Lower lobe of right lung (tissue), 2 donors: ENCODE data around the gene VPS18. TPM values are rescaled to one million over a fixed set of nuclear protein-coding genes. Genes with fewer than 3 reads are reported as not detected.
A peak's percentile ranks its signal among the peaks of the same experiment; 100 is the strongest.

ENCODE experiments used
- ATAC-seq, 2 donors: fragments of 200-7000 bp; cut with Tn5 transposase; one replicate each; pipeline ENCODE4 v1.9.1; 2020 to 2022; ENCODE audit warnings: mild to moderate bottlenecking in 2 of 2, moderate library complexity in 2 of 2
- DNase-seq: peaks from one replicate; pipeline ENCODE4 v3.0.0-alpha.2; 2020
- H3K27ac ChIP-seq: fragments of 200-600 bp; one replicate; pipeline ENCODE4 v1.8.0; 2022
- H3K27me3 ChIP-seq: fragments of 200-600 bp; one replicate; pipeline ENCODE4 v1.8.0; 2022; ENCODE audit warnings: low read depth
- H3K36me3 ChIP-seq: fragments of 200-600 bp; one replicate; pipeline ENCODE4 v1.8.0; 2022; ENCODE audit warnings: mild to moderate bottlenecking
- H3K4me1 ChIP-seq: fragments of 200-600 bp; one replicate; pipeline ENCODE4 v1.8.0; 2022
- H3K4me3 ChIP-seq: fragments of 200-600 bp; one replicate; pipeline ENCODE4 v1.8.0; 2022; ENCODE audit warnings: mild to moderate bottlenecking
- H3K9me3 ChIP-seq: fragments of 200-600 bp; one replicate; pipeline ENCODE4 v1.8.0; 2022
- CTCF ChIP-seq: fragments of 200-600 bp; IDR thresholded peaks from one replicate; pipeline ENCODE4 v1.8.0; 2022; ENCODE audit warnings: antibody characterized with exemption, mild to moderate bottlenecking
- intact Hi-C: fragments of 100-400 bp; cut with DNase I; formaldehyde crosslinking; loops from one replicate; pipeline ENCODE4 v1.11.0; 2022
- total RNA-seq: library from RNA; stranded (reverse); fragmentation: NEBNext Ultra II Directional; extraction: Animal tissue kit (Norgen Biotek cat#: 25700); gene quantifications from one replicate; pipeline ENCODE4 v1.2.1, GENCODE V29; 2021
- donor health status: DM: no; HTN: yes; CAD: no; lungs with severe emphysema.

The VPS18 gene
- total RNA-seq, 1 donor from 2014 or later, result 24.0 TPM

- no peaks in the 10 kb centered on the region for H3K9me3 ChIP-seq
- H3K27ac ChIP-seq, result no peak overlapping the region
- DNase-seq (no peak), ATAC-seq (no peak)
- TF ChIP-seq CTCF, result no peak
- H3K4me1 ChIP-seq, result peaks cover 18% of the 10 kb centered on the region
- no peaks in the 10 kb centered on the region for H3K27me3 ChIP-seq
- peaks cover 59% of the 10 kb centered on the region for H3K36me3 ChIP-seq
- H3K4me3 ChIP-seq, result no peak overlapping the region
- intact Hi-C loops, result no loop called here
Observed at GRCh38 chr15:40854161-40854560, 40.1 kb upstream of the VPS18 start.

- DNase-seq (no peak), ATAC-seq (no peak)
- H3K4me3 ChIP-seq, result no peak overlapping the region
- H3K9me3 ChIP-seq, result no peaks in the 10 kb centered on the region
- H3K4me1 ChIP-seq, result peaks cover 23% of the 10 kb centered on the region
- no peak overlapping the region for H3K27ac ChIP-seq
- H3K27me3 ChIP-seq, result no peaks in the 10 kb centered on the region
- intact Hi-C loops, result no loop called here
- peaks cover 49% of the 10 kb centered on the region for H3K36me3 ChIP-seq
- TF ChIP-seq CTCF, result no peak
Observed at GRCh38 chr15:40855706-40856234, 38.5 kb upstream of the VPS18 start.

GRCh38 chr15:40856746-40857145 lies 37.5 kb upstream of the VPS18 start:
- Histone ChIP-seq H3K4me3 (no peak overlapping the region), H3K4me1 (peaks cover 23% of the 10 kb centered on the region), H3K36me3 (peaks cover 45% of the 10 kb centered on the region), H3K27me3 (no peaks in the 10 kb centered on the region), H3K27ac (no peak overlapping the region), H3K9me3 (no peaks in the 10 kb centered on the region)
- no peak for ATAC-seq
- no peak for DNase-seq
- intact Hi-C loops, result no loop called here
- TF ChIP-seq CTCF, result no peak

GRCh38 chr15:40857601-40858341 lies 36.5 kb upstream of the VPS18 start:
- Histone ChIP-seq H3K4me3 (no peak overlapping the region), H3K9me3 (no peaks in the 10 kb centered on the region), H3K27ac (no peak overlapping the region), H3K27me3 (no peaks in the 10 kb centered on the region), H3K4me1 (peaks cover 23% of the 10 kb centered on the region), H3K36me3 (peaks cover 45% of the 10 kb centered on the region)
- peak; percentile 93 for TF ChIP-seq CTCF
- ATAC-seq (peak; percentile 90 to 93), DNase-seq (peak; percentile 87)
- intact Hi-C loops, result no loop called here

GRCh38 chr15:40858706-40859105 lies 35.5 kb upstream of the VPS18 start:
- no peak for ATAC-seq
- DNase-seq, result no peak
- no peak overlapping the region for H3K4me3 ChIP-seq
- intact Hi-C loops, result no loop called here
- TF ChIP-seq CTCF, result no peak
- H3K27ac ChIP-seq, result no peak overlapping the region
- no peaks in the 10 kb centered on the region for H3K9me3 ChIP-seq
- H3K36me3 ChIP-seq, result peaks cover 36% of the 10 kb centered on the region
- H3K27me3 ChIP-seq, result no peaks in the 10 kb centered on the region
- H3K4me1 ChIP-seq, result peaks cover 23% of the 10 kb centered on the region
